ENCODE measurements around the gene MXRA7. TPM values are rescaled to one million over a fixed set of nuclear protein-coding genes. Genes with fewer than 3 reads are reported as not detected.
"Not testable (repeated sequence)": the region's sequence is repeated elsewhere in the genome, so short reads cannot be mapped to it uniquely, and the experiment has no call there.

The MXRA7 gene
- total RNA-seq, 1 donor from 2014 or later, result 411 TPM

- no peak for TF ChIP-seq CTCF (IDR thresholded peaks at IDR 0.05; ENCODE audit: borderline replicate concordance)
- Histone ChIP-seq H3K4me3 (peak within 1 kb of the TSS; percentile 94), H3K36me3 (peaks cover 54% of the 10 kb centered on the region), H3K9me3 (replicated peaks) (no peaks in the 10 kb centered on the region), H3K27ac (replicated peaks) (peak within 1 kb of the TSS; percentile 98), H3K27me3 (ENCODE audit: low read depth) (no peaks in the 10 kb centered on the region), H3K4me1 (peaks cover 86% of the 10 kb centered on the region)
- DNase-seq, result peak; percentile 96
- intact Hi-C loops (cut with micrococcal nuclease), result loop anchor here (10.0 kb wide), 1 partner anchor 52 kb away; no protein-coding TSS in a partner anchor
These were observed 15.5 kb upstream of the MXRA7 start, which contains the start of gene JMJD6 for GRCh38 chr17:76726231-76726775. Gene JMJD6, minus strand, starts transcription at chr17:76726606. Its CDS starts 131 bp downstream, at chr17:76726475.

GRCh38 chr17:76725580-76726230, 14.9 kb upstream of the MXRA7 start:
- TF ChIP-seq CTCF (IDR thresholded peaks at IDR 0.05; ENCODE audit: borderline replicate concordance), result no peak
- DNase-seq, result peak; percentile 78
- Histone ChIP-seq H3K9me3 (replicated peaks) (no peaks in the 10 kb centered on the region), H3K4me3 (peak overlapping the region; percentile 94), H3K36me3 (peaks cover 55% of the 10 kb centered on the region), H3K27me3 (ENCODE audit: low read depth) (no peaks in the 10 kb centered on the region), H3K4me1 (peaks cover 88% of the 10 kb centered on the region), H3K27ac (replicated peaks) (peak overlapping the region; percentile 98)
- intact Hi-C loops (cut with micrococcal nuclease), result loop anchor here (10.0 kb wide), 1 partner anchor 51 kb away; no protein-coding TSS in a partner anchor

- no peaks in the 10 kb centered on the region for H3K9me3 ChIP-seq (replicated peaks)
- peak overlapping the region; percentile 11 for H3K27ac ChIP-seq (replicated peaks)
- H3K27me3 ChIP-seq (ENCODE audit: low read depth), result no peaks in the 10 kb centered on the region
- H3K4me3 ChIP-seq, result peak overlapping the region; percentile 94
- intact Hi-C loops (cut with micrococcal nuclease), result loop anchor here (10.0 kb wide), 1 partner anchor 49 kb away; no protein-coding TSS in a partner anchor
- no peak for TF ChIP-seq CTCF (IDR thresholded peaks at IDR 0.05; ENCODE audit: borderline replicate concordance)
- peaks cover 66% of the 10 kb centered on the region for H3K36me3 ChIP-seq
- no peak for DNase-seq
- H3K4me1 ChIP-seq, result peaks cover 88% of the 10 kb centered on the region
These were observed 13.0 kb upstream of the MXRA7 start for GRCh38 chr17:76723812-76724211.

GRCh38 chr17:76722977-76723376, 12.2 kb upstream of the MXRA7 start:
- H3K27me3 ChIP-seq (ENCODE audit: low read depth); H3K27ac ChIP-seq (replicated peaks); DNase-seq; H3K9me3 ChIP-seq (replicated peaks): not testable (repeated sequence)
- Histone ChIP-seq H3K4me1 (peaks cover 79% of the 10 kb centered on the region), H3K36me3 (peaks cover 75% of the 10 kb centered on the region), H3K4me3 (peak overlapping the region; percentile 3)
- intact Hi-C loops (cut with micrococcal nuclease), result loop anchor here (10.0 kb wide), 1 partner anchor 48 kb away; no protein-coding TSS in a partner anchor

- Histone ChIP-seq H3K27me3 (ENCODE audit: low read depth) (no peaks in the 10 kb centered on the region), H3K36me3 (peaks cover 82% of the 10 kb centered on the region), H3K27ac (replicated peaks) (peak overlapping the region; percentile 54), H3K9me3 (replicated peaks) (no peaks in the 10 kb centered on the region), H3K4me1 (peaks cover 78% of the 10 kb centered on the region), H3K4me3 (no peak overlapping the region)
- intact Hi-C loops (cut with micrococcal nuclease), result loop anchor here (10.0 kb wide), 1 partner anchor 47 kb away; no protein-coding TSS in a partner anchor
- DNase-seq, result no peak
- no peak for TF ChIP-seq CTCF (IDR thresholded peaks at IDR 0.05; ENCODE audit: borderline replicate concordance)
These were observed 11.5 kb upstream of the MXRA7 start for GRCh38 chr17:76722279-76722678.

GRCh38 chr17:76721463-76721862, 10.7 kb upstream of the MXRA7 start:
- H3K27ac ChIP-seq (replicated peaks), result peak overlapping the region; percentile 54
- peak overlapping the region; percentile 28 for H3K4me3 ChIP-seq
- no peaks in the 10 kb centered on the region for H3K27me3 ChIP-seq (ENCODE audit: low read depth)
- H3K4me1 ChIP-seq, result peaks cover 81% of the 10 kb centered on the region
- TF ChIP-seq CTCF (IDR thresholded peaks at IDR 0.05; ENCODE audit: borderline replicate concordance), result no peak
- no peaks in the 10 kb centered on the region for H3K9me3 ChIP-seq (replicated peaks)
- H3K36me3 ChIP-seq, result peaks cover 90% of the 10 kb centered on the region
- DNase-seq, result no peak
- intact Hi-C loops (cut with micrococcal nuclease), result loop anchor here (10.0 kb wide), 1 partner anchor 47 kb away; no protein-coding TSS in a partner anchor
